Thymus (tissue), 11 donors: Measurements from ENCODE around the gene PCNX3. TPM values are rescaled to one million over a fixed set of nuclear protein-coding genes. Genes with fewer than 3 reads are reported as not detected.

Experiments
- DNase-seq, 9 donors: peaks; one replicate each; pipeline ENCODE4 v3.0.0-alpha.2; 2013; ENCODE audit warnings: low spot score in 9 of 9, low read depth in 6 of 9, missing footprints in 1 of 9
- H3K27ac ChIP-seq, 2 donors: one replicate each; pipeline ENCODE4 v1.5.1; 2013; ENCODE audit warnings: control low read depth in 1 of 2, low read depth in 1 of 2, low read length in 1 of 2, mild to moderate bottlenecking in 1 of 2, moderate library complexity in 1 of 2
- H3K27me3 ChIP-seq, 2 donors: one replicate each; pipeline ENCODE4 v1.5.1; 2013; ENCODE audit warnings: low read length in 1 of 2; ENCODE audit not compliant: control insufficient read depth in 2 of 2, insufficient read depth in 1 of 2
- H3K36me3 ChIP-seq, 2 donors: one replicate each; pipeline ENCODE4 v1.5.1; 2013; ENCODE audit warnings: low read length in 1 of 2, mild to moderate bottlenecking in 1 of 2, moderate library complexity in 1 of 2; ENCODE audit not compliant: control insufficient read depth in 2 of 2, insufficient read depth in 2 of 2
- H3K4me1 ChIP-seq, 2 donors: one replicate each; pipeline ENCODE4 v1.5.1; 2013; ENCODE audit warnings: low read length in 2 of 2; ENCODE audit not compliant: control insufficient read depth in 2 of 2, insufficient read depth in 2 of 2
- H3K4me3 ChIP-seq, 2 donors: one replicate each; pipeline ENCODE4 v1.5.1; 2013; ENCODE audit warnings: low read length in 2 of 2, control low read depth in 1 of 2, mild to moderate bottlenecking in 1 of 2
- H3K9me3 ChIP-seq, 2 donors: one replicate each; pipeline ENCODE4 v1.5.1; 2013; ENCODE audit warnings: low read length in 1 of 2, mild to moderate bottlenecking in 1 of 2; ENCODE audit not compliant: control insufficient read depth in 2 of 2, insufficient read depth in 1 of 2
- WGBS: extraction: QIAGEN DNeasy Blood & Tissue Kit; methylation state at CpG from one replicate; pipeline ENCODE4 v1.1.7; 2013; 5-methylcytosine and 5-hydroxymethylcytosine counted together
- polyA plus RNA-seq: library from polyadenylated mRNA; stranded (reverse); fragments of 200-250 nt; gene quantifications from one replicate; pipeline ENCODE4 v1.2.3, GENCODE V29; 2013
- total RNA-seq: library from RNA; stranded (reverse); fragments of 120-200 nt; gene quantifications from one replicate; pipeline ENCODE4 v1.2.4, GENCODE V29; 2013
- donor health status: healthy.

Gene PCNX3
- total and polyA plus RNA-seq, 2 donors, result 7.4 to 23.4 TPM

DNA sequence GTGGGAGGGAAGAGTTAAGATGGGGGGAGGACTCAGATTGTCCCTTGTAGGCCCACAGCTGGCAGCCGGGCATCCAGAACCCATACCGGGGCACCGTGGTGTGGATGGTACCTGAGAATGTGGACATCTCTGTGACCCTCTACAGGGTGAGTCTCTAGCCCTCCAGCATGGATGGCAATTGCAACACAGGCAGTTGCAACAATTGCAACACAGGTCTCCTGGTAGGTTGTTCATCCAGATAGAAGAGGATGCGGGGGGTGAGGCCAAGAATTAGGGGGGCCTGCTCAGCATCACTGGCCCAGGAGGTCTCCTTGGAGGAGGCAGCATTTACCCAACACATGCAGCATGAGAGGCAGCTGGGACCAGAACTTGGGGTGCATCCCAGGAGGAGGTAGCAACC lies 36.3 kb upstream of the PCNX3 start:
- peaks cover 17 to 34% of the 10 kb centered on the region in 2 donors for H3K4me1 ChIP-seq
- no peak for DNase-seq
- H3K9me3 ChIP-seq, result no peaks in the 10 kb centered on the region
- WGBS, result 96% methylated on average over 4 of the region's 4 CpGs
- no peak overlapping the region for H3K4me3 ChIP-seq
- peaks cover 0 to 11% of the 10 kb centered on the region in 2 donors for H3K27me3 ChIP-seq
- no peak overlapping the region for H3K27ac ChIP-seq
- H3K36me3 ChIP-seq, result peaks cover 32 to 41% of the 10 kb centered on the region in 2 donors

DNA sequence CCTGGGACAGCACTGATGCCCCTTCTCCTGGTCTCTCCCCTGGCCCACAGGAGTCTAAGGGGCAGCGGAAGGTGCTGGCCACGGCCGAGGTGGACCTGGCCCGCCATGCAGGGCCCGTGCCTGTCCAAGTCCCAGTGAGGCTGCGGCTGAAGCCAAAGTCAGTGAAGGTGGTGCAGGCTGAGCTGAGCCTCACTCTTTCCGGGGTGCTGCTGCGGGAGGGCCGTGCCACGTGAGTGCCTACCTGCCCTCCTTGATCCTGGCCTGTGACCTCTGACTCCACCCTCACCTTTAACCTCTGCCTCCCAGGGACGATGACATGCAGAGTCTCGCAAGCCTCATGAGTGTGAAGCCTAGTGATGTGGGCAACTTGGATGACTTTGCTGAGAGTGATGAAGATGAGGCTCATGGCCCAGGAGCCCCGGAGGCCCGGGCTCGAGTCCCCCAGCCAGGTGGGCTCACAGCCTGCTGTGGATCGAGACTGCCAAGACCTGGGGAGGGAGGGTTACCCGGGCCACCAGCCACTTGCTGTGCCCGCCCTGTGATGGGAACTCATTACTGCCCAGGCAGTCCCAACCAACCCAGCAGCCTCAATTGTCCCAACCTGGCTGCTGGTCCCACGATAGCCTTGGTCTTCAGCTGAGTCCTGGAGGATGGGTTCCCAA lies 35.4 kb upstream of the PCNX3 start:
- Histone ChIP-seq H3K27ac (no peak overlapping the region), H3K36me3 (peaks cover 34 to 48% of the 10 kb centered on the region in 2 donors), H3K27me3 (peaks cover 0 to 17% of the 10 kb centered on the region in 2 donors), H3K9me3 (no peaks in the 10 kb centered on the region), H3K4me1 (peaks cover 13 to 31% of the 10 kb centered on the region in 2 donors), H3K4me3 (no peak overlapping the region)
- no peak for DNase-seq
- WGBS, result 97% methylated on average over 19 of the region's 19 CpGs

DNA sequence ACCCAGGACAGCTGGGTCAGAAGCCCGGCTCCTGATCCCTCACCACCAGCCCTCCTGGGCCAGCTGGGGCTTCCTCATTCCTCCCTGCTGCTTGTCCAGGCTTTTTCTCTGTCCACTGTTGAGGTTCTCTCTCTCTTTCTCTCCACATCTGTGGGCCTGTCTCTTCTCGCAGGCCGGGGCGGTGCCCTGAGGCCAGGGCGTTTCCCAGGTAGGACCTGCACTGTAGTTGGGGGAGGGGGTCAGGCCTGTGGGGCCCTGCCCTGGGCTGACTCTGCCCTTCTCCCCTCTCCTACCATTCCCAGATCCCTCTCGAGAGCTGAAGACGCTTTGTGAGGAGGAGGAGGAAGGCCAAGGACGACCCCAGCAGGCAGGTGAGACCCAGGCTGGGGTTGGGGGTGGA lies 34.8 kb upstream of the PCNX3 start:
- DNase-seq, result no peak
- peaks cover 34 to 53% of the 10 kb centered on the region in 2 donors for H3K36me3 ChIP-seq

GRCh38 chr11:65581928-65582327 lies 33.6 kb upstream of the PCNX3 start:
- Histone ChIP-seq H3K4me1 (peaks cover 4 to 21% of the 10 kb centered on the region in 2 donors), H3K4me3 (no peak overlapping the region), H3K27ac (no peak overlapping the region), H3K36me3 (peaks cover 42 to 59% of the 10 kb centered on the region in 2 donors), H3K27me3 (peaks cover 0 to 26% of the 10 kb centered on the region in 2 donors), H3K9me3 (no peaks in the 10 kb centered on the region)
- DNase-seq, result no peak
- 97% methylated on average over 3 of the region's 3 CpGs for WGBS

More for the DNA sequence above, 34.8 kb upstream of the PCNX3 start:
- Histone ChIP-seq H3K4me3 (no peak overlapping the region), H3K9me3 (no peaks in the 10 kb centered on the region), H3K27ac (no peak overlapping the region), H3K4me1 (peaks cover 11 to 26% of the 10 kb centered on the region in 2 donors), H3K27me3 (peaks cover 0 to 21% of the 10 kb centered on the region in 2 donors)
- 97% methylated on average over 8 of the region's 8 CpGs for WGBS

DNA sequence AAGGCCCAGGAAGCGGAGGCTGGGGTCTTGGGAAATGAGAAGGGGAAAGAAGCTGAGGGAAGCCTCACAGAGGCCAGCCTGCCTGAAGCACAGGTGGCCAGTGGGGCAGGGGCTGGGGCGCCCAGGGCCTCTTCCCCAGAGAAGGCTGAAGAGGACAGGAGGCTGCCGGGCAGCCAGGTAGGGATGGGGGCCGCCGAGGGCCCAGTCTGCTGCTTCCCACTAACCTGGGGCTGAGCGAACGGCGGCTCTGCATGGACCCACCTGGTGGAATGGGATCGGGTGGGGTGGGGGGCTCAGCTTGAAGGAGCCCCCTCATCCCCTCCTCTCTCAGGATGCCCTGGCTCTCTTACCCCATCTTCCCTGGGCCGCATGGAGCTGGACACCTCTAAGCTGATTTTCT lies 32.0 kb upstream of the PCNX3 start:
- Histone ChIP-seq H3K9me3 (no peaks in the 10 kb centered on the region), H3K27me3 (peaks cover 0 to 26% of the 10 kb centered on the region in 2 donors), H3K36me3 (peaks cover 47 to 54% of the 10 kb centered on the region in 2 donors), H3K27ac (no peak overlapping the region), H3K4me3 (no peak overlapping the region), H3K4me1 (peaks cover 0 to 23% of the 10 kb centered on the region in 2 donors)
- no peak for DNase-seq
- WGBS, result 93% methylated on average over 10 of the region's 10 CpGs

- Histone ChIP-seq H3K27me3 (peaks cover 0 to 26% of the 10 kb centered on the region in 2 donors), H3K27ac (no peak overlapping the region), H3K4me1 (peaks cover 0 to 28% of the 10 kb centered on the region in 2 donors), H3K4me3 (no peak overlapping the region), H3K9me3 (no peaks in the 10 kb centered on the region), H3K36me3 (peaks cover 46 to 49% of the 10 kb centered on the region in 2 donors)
- DNase-seq, result no peak
- 89% methylated on average over 8 of the region's 8 CpGs for whole genome bisulfite sequencing
These were observed 31.5 kb upstream of the PCNX3 start for GRCh38 chr11:65584106-65584505.

DNA sequence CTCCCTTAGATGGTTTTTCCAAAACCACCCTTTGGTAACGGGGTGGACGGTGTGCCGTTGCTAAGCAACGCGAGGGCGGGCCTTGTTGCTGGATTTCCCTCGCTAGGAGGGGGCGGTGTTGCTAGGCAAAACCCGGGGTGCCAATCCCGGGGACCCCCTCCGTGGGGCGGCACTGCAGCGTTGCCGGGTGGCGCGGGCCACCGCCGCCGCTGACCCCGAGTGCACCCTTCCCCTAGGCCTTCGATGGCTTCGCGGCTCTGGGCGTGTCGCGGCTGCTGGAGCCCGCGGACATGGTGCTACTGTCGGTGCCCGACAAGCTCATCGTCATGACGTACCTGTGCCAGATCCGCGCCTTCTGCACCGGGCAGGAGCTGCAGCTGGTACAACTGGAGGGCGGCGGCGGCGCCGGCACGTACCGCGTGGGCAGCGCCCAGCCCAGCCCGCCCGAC lies 30.8 kb upstream of the PCNX3 start:
- peaks cover 0 to 26% of the 10 kb centered on the region in 2 donors for H3K27me3 ChIP-seq
- H3K4me1 ChIP-seq, result peaks cover 0 to 34% of the 10 kb centered on the region in 2 donors
- no peak for DNase-seq
- WGBS, result 96% methylated on average over 46 of the region's 46 CpGs
- no peaks in the 10 kb centered on the region for H3K9me3 ChIP-seq
- H3K36me3 ChIP-seq, result peaks cover 43% of the 10 kb centered on the region in 2 donors
- H3K27ac ChIP-seq, result no peak overlapping the region
- no peak overlapping the region for H3K4me3 ChIP-seq

DNA sequence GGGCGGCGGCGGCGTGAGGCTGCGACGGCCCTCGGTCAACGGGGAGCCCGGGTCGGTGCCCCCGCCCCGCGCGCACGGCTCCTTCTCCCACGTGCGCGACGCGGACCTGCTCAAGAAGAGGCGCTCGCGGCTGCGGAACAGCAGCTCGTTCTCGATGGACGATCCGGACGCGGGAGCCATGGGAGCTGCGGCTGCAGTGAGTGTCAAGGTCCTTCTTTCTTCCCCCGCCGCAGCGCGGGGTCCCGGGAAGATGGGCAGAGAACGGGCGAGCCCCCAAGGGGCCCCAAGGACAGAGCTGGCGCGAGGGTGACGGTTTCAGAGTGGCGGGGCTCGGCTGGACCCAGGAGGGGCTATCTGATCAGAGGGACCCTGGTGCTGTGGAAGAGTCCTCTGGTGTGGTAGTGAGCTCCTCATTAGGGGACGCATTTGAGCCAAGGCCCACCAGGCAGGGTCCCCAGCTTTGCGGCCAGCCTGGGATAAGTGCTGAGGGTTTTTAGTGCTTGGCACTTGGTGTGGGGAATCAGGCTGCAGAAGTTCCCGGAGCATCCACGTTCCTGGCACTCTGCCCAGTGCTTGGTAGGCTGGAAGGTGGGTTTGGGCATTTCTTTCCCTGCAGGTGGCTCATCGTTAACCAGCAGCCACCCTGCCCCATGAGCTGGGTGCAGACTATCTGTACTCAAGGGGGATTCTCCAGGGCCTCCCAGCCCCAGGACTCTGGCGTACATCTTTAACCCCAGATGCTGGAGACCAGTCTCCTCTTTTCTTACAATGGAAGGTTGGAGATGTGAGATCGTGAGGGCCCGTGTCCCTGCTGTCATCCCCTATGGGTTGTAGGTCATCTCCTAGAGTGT lies 30.0 kb upstream of the PCNX3 start:
- H3K36me3 ChIP-seq, result peaks cover 40 to 42% of the 10 kb centered on the region in 2 donors
- no peak overlapping the region for H3K4me3 ChIP-seq
- no peak overlapping the region for H3K27ac ChIP-seq
- H3K9me3 ChIP-seq, result no peaks in the 10 kb centered on the region
- DNase-seq, result no peak
- WGBS, result 95% methylated on average over 51 of the region's 51 CpGs
- H3K27me3 ChIP-seq, result peaks cover 0 to 26% of the 10 kb centered on the region in 2 donors
- H3K4me1 ChIP-seq, result peaks cover 0 to 40% of the 10 kb centered on the region in 2 donors

DNA sequence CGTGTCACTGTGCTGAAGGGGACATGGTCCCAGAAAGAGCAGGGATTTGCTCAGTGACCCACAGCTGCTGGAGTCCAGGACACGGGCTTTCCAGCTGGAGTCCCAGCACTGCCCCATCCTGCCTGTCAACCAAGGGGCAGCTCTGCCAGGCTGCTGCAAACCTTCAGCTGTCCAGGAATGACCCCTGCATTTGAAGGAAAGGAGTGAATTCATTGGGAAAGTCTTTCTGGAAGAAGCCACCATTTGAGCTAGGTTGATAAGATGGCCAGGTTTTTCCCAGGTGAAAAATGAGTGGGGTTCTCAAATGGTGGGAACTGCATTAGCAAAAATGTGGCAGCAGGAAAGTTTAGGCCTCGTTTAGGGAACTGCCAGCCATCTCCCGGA lies 29.3 kb upstream of the PCNX3 start:
- WGBS, result 98% methylated on average over 4 of the region's 4 CpGs
- no peak overlapping the region for H3K4me3 ChIP-seq
- H3K27ac ChIP-seq, result no peak overlapping the region
- H3K27me3 ChIP-seq, result peaks cover 0 to 30% of the 10 kb centered on the region in 2 donors
- H3K9me3 ChIP-seq, result no peaks in the 10 kb centered on the region
- DNase-seq, result no peak
- peaks cover 0 to 40% of the 10 kb centered on the region in 2 donors for H3K4me1 ChIP-seq
- H3K36me3 ChIP-seq, result peaks cover 34 to 40% of the 10 kb centered on the region in 2 donors
